NCI-H128 (cell line): Measurements from ENCODE around the gene USP7.
"Not testable (repeated sequence)": the region's sequence is repeated elsewhere in the genome, so short reads cannot be mapped to it uniquely, and the experiment has no call there.

ENCODE experiments used
- DNase-seq: peaks from one replicate; lab custom pipeline; 2025; ENCODE audit not compliant: unreplicated experiment; lab: John Stamatoyannopoulos, UW

Gene USP7

GRCh38 chr16:8882725-8883377, 80.9 kb downstream of the USP7 start:
- no peak for DNase-seq

DNA sequence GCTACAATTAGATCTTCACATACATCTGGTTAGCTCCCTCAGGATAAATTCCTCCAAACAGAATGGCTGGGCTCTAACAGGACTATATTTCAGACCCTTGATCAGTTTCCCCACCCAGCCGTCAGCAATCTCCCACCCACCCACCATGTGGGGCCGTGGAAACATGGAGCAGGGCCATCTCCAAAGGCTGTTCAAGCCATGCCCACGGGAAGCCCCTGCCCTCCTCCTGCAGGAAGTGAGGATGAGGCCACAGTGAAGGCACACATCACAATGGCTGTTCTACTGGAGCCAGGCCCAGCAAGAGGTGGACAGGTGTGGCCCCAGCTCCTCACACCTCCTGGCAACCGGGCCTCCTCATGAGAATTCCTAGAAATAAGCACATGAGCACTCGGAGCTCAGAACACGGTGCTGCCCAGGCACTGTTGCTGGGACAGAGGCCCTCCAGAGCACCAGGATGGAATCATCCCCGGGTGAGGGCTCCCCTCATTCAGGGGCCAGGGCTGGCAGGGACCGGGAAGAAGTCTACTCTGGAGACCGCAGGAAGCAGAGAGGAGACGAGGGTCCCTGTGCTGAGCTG, 81.6 kb downstream of the USP7 start, which contains the start of gene LITAFD:
LITAFD (plus strand) TSS at position 311 of the 577 bp plus-strand sequence. CDS start 2,005 bp downstream, outside the sequence.
- no peak for DNase-seq

- DNase-seq: no peak
Measured at GRCh38 chr16:8880839-8881510, 82.7 kb downstream of the USP7 start.

GRCh38 chr16:8878523-8878911, 85.2 kb downstream of the USP7 start:
- no peak for DNase-seq

GRCh38 chr16:8877894-8878522, 85.7 kb downstream of the USP7 start:
- DNase-seq: no peak

GRCh38 chr16:8875317-8875716, 88.4 kb downstream of the USP7 start:
- not testable (repeated sequence) for DNase-seq

- DNase-seq: no peak
Measured at GRCh38 chr16:8874388-8874787, 89.3 kb downstream of the USP7 start.

DNA sequence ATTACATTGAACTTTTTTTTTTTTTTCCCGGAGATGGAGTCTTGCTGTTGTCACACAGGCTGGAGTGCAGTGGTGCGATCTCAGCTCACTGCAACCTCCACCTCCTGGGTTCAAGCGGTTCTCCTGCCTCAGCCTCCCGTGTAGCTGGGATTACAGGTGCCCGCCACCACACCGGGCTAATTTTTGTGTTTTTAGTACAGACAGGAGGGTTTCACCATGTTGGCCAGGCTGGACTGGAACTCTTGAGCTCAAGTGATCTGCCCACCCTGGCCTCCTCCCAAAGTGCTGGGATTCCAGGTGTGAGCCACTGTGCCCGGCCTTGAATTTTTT, 89.9 kb downstream of the USP7 start:
- DNase-seq: not testable (repeated sequence)

DNA sequence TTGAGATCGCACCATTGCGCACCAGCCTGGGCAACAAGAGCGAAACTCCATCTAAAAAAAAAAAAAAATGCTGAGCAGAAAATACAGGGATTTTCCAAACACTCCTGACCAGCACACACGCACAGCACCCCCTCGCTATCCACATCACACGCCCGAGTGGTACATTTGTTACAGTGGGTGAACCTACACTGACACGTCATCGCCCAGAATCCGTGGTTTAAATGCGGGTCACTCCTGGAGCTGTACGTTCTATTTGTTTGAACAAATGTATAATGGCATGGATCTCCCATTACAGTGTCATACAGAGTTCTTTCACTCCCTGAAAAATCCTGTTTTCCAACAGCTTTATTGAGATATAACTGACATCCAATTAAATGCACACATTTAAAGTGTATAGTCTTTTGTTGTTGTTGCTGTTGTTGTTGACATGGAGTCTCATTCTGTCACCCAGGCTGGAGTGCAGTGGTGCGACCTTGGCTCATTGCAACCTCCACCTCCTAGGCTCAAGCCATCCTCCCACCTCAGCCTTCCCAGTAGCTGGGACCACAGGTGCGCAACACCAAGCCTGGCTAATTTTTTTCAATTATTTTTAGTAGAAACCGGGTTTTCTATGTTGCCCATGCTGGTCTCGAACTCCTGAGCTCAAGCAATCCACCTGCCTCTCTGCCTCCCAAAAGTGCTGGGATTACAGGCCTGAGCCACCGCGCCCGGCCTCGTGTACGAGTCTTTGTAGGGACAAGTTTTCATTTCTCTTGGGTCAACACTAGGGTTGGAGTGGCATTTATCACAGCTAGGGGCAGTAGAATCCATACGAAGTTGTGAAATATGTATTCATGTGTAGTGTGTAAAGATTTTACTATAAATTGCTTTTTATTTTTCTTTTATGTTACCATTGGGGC, 90.5 kb downstream of the USP7 start:
- DNase-seq: no peak

GRCh38 chr16:8872071-8872470, 91.6 kb downstream of the USP7 start:
- DNase-seq: no peak

DNA sequence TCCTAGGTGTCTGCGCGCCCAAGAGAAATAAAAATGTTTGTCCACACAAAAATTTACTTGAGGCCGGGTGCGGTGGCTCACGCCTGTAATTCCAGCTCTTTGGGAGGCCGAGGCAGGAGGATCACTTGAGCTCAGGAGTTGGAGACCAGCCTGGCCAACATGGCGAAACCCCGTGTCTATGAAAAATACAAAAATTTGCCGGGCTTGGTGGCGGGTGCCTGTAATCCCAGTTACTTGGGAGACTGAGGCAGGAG, 93.8 kb downstream of the USP7 start:
- DNase-seq: not testable (repeated sequence)

- DNase-seq: no peak
Measured at GRCh38 chr16:8869212-8869987, 94.3 kb downstream of the USP7 start.

DNA sequence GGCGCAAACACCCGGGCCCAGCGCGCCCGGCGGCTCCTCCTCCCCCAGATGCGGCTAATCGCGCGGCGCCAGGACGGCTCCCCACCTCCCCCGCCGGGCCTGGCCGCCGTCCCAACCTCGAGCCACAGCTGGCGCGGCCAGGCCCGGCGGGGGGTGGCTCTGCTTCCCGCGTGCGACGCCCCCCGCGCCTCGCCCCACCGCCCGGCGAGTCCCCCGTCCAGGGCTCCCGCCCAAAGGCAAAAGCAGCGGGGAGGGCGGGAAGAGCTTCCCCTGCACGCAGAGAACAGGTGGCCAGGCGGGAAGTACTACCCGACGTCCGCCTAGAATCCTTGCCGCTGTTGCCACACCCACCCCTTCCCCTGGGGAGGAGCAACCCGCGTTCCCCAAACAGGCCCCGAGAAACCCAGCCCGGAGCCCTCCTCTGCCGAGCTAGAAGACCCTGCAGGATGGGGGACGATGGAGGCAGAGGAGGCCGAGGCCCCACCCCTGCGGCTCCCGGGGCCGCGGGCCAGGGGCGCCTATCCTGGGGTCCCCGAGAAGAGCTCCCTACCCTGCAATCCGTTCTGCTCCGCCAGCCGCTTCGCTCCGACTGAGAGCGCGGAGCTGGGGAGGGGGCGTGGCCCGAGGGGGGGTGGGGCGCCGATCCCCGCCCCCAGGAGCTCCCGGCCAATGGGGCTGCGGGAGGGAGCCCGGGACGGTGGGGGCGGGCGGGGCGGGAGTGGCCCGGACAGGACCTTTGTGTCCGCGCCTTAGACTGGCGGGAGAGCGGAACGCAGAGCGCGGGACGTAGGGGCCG, 95.1 kb downstream of the USP7 start, which contains the start of gene CARHSP1:
CARHSP1 (minus strand) TSS at position 591 of the 796 bp plus-strand sequence. CDS start 9,678 bp downstream, outside the sequence.
- peak; percentile 59 for DNase-seq

DNA sequence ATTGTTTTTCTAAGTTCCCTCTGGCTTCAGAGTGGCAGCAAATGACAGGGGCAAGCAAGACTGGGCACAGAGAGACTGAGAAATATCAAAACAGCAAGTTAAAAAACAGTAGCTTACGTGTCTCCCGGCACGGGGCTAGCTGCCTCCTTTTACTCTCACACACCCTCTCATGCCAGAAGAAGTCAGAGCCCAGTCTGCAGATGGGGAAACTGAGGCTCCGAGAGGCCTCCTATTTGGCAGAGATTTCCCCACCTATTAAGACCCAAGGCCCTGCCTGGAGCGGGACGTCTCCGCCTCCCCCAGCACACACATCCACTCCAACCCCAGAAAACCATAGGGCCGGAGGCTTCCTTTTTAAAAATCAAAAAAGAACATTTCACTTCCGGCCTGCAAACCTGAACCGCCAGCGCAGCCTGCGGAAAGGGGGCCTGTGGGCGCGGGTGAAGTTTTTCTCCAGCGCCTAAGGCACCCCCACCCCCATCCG, 95.7 kb downstream of the USP7 start:
- no peak for DNase-seq

DNA sequence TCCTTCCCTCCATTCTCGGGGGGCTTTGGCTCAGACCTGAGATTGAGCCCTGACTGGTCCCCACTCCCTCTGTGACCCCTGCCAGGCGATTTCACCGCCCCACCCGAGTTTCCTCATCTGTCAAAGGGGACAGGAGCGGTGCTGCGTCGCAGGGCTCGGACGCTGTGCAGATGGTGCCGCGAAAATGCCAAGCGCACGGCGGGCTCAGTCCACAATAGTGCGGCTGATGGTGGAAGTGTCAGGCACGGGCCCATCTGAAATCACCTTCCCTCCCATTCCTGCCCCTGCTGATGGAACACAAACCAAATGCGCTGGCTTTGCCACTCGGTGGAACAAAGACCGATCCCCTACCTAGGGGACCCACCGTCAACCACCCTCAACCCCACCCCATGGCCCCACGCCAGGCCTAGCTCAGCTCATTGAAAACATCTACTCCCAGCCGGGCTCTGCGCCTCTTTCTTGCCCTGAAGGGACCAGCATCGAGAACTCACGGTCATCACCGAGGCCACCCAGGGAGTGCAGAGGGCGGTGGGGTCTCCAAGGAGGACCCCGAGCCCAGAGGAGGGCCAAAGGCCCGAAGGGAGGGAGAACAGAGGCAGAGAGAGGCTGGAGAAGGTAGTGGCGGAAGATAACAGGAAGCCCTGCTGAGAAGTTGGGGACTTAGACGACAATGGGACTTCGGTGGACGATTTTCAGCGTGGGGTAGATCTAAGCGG, 96.3 kb downstream of the USP7 start:
- no peak for DNase-seq

DNA sequence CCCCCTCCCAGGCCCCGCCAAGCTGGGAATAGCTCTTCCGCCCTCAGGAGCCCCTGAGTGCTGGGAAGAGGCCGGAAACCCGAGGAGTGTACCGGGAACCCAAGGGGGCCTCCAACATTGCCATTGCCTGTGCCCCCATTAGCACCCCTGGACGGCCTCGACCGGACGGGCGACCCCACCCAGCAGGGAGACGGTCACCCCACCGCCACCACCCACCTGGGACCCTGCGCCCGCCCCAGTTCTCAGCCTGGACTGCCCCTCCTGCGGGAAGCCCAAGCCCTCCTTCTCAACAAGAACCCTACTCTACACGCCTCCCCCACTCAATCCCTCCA, 96.9 kb downstream of the USP7 start:
- DNase-seq: no peak

GRCh38 chr16:8866118-8866883, 97.4 kb downstream of the USP7 start:
- no peak for DNase-seq
